Subcutaneous adipose tissue (tissue), 4 donors: ENCODE data around the gene MATK. TPM values are rescaled to one million over a fixed set of nuclear protein-coding genes. Genes with fewer than 3 reads are reported as not detected.

Source experiments
- total RNA-seq, 4 donors: library from RNA; depleted of rRNA; stranded (reverse); fragments of >200 nt; gene quantifications; one replicate each; pipeline ENCODE4 v1.1.0, GENCODE V29; 2016
- TF ChIP-seq, protein P1 (sequence below): fragments of 450-650 bp; IDR thresholded peaks from one replicate; pipeline ENCODE4 v1.5.1; 2016; ENCODE audit warnings: low read depth, mild to moderate bottlenecking, control low read depth, antibody characterized with exemption, moderate library complexity

The MATK gene
- total RNA-seq, 4 donors from 2014 or later = 1.5 to 25.8 (median 2.7) TPM

GRCh38 chr19:3805859-3806258 lies 19.7 kb upstream of the MATK start:
- TF ChIP-seq, protein P1, sequence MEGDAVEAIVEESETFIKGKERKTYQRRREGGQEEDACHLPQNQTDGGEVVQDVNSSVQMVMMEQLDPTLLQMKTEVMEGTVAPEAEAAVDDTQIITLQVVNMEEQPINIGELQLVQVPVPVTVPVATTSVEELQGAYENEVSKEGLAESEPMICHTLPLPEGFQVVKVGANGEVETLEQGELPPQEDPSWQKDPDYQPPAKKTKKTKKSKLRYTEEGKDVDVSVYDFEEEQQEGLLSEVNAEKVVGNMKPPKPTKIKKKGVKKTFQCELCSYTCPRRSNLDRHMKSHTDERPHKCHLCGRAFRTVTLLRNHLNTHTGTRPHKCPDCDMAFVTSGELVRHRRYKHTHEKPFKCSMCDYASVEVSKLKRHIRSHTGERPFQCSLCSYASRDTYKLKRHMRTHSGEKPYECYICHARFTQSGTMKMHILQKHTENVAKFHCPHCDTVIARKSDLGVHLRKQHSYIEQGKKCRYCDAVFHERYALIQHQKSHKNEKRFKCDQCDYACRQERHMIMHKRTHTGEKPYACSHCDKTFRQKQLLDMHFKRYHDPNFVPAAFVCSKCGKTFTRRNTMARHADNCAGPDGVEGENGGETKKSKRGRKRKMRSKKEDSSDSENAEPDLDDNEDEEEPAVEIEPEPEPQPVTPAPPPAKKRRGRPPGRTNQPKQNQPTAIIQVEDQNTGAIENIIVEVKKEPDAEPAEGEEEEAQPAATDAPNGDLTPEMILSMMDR = no peak

DNA sequence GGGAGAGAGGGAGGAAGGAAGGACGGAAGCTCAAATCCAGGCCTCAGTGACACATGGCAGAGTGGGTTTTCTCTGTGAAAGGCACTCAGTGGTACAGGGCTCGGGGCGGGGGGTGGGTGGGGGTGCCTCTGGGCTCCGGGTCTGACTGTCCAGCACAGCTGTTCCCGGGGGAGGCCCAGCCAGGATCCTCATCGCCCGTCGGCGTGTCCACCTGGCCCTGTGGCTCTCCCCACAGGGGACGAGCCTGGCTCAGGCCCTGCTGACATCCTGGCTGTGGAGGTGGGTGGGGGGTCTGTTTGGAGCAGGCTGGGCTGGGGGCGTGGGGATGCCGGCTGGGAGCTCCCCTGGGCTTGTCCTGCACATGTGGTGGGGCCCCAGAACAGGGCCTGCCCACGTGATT lies 18.2 kb upstream of the MATK start:
- TF ChIP-seq, protein P1 = no peak

- TF ChIP-seq, protein P1 = no peak
Measured at GRCh38 chr19:3803986-3804385, 17.8 kb upstream of the MATK start.

GRCh38 chr19:3803114-3803888 lies 17.1 kb upstream of the MATK start:
- TF ChIP-seq, protein P1 = no peak

DNA sequence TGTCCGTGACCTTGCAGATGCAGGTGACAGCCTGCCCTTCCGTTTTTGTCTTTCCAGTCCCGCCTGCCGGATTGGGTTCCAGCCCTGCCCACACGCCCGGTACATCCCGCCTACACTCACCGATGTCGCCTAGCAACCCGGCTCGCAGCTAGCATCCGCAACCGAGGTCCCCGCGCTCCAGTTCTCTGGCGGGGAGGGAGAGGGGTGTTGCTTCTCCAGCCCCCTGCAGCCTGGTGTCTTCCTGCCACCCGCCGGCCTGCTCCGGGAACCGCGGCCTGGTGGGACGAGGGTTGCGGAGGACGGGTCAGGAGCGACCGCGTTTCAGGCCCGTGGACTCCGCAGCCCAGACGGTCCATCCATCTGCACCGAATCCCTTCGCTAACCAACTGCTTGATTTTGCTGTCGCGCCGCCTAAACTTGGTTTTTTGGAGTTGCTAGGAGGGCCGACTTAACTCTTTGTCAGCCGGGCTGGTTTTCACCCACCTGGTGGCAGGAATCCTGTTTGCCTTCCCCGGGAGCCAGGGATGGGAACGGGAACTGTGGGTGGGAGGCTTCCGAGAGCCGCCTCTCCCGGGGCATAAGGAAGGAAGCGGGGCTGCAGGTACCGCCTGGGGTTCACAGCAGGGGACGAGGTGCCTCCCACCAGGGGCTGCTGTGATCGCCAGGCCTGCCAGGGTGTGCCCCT lies 15.4 kb upstream of the MATK start:
- TF ChIP-seq, protein P1 = no peak

- TF ChIP-seq, protein P1 = no peak
Measured at GRCh38 chr19:3800996-3801395, 14.8 kb upstream of the MATK start.

- TF ChIP-seq, protein P1 = no peak
Measured at GRCh38 chr19:3798137-3798536, 12.0 kb upstream of the MATK start.
